ENCODE measurements around the gene PALM. TPM values are rescaled to one million over a fixed set of nuclear protein-coding genes. Genes with fewer than 3 reads are reported as not detected.
A peak's percentile ranks its signal among the peaks of the same experiment; 100 is the strongest.

The PALM gene
- total RNA-seq, 4 donors from 2014 or later, result 21.5 to 111 (median 53.0) TPM

DNA sequence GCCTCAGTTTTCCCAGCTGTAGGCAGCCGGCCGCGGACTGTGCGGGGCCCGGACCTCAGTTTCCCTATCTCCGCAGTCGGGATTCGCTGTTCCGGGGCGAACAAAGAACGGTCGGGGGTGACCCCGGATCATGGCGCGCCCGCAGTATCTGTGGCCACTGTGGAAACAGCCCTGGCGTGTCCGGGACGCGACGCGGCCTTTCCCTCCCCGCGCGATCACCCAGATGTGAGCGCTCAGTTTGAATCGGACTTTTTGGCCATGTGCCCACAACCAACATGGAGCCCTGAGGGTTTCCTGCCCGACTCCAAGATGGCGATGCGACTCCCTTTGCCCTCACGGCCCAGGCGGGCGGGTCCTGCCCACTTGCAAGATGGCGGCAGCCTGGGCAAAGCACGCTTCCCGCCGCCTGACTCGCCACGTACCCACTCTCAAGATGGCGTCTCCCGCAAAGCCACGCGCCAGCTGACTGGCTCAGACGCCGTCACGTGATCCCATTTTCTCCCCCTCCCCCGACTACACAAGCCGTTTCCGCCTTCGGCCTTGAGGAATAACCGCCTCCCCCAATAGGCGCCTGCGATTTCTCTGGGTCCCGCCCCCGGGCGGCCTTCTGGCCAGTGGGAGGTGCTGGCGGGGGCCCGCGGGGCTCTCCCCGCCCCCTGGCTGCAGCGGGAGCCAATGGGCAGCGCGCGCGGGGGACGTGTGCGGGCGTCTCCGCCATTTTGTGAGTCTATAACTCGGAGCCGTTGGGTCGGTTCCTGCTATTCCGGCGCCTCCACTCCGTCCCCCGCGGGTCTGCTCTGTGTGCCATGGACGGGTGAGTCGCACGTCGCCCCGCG lies 88.2 kb downstream of the PALM start, which contains the start of gene PTBP1:
Gene PTBP1 (plus strand): TSS at position 761 of the 836 bp plus-strand sequence. CDS start 46 bp downstream, at position 807.
- TF ChIP-seq EP300 (IDR thresholded peaks at IDR 0.05), result no peak
- TF ChIP-seq POLR2A (IDR thresholded peaks at IDR 0.05), result peak; percentile 71 to 82
- TF ChIP-seq, protein P1, sequence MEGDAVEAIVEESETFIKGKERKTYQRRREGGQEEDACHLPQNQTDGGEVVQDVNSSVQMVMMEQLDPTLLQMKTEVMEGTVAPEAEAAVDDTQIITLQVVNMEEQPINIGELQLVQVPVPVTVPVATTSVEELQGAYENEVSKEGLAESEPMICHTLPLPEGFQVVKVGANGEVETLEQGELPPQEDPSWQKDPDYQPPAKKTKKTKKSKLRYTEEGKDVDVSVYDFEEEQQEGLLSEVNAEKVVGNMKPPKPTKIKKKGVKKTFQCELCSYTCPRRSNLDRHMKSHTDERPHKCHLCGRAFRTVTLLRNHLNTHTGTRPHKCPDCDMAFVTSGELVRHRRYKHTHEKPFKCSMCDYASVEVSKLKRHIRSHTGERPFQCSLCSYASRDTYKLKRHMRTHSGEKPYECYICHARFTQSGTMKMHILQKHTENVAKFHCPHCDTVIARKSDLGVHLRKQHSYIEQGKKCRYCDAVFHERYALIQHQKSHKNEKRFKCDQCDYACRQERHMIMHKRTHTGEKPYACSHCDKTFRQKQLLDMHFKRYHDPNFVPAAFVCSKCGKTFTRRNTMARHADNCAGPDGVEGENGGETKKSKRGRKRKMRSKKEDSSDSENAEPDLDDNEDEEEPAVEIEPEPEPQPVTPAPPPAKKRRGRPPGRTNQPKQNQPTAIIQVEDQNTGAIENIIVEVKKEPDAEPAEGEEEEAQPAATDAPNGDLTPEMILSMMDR (IDR thresholded peaks at IDR 0.05), result peak in 2 of 4 experiments; percentile 30
- peak; percentile 80 for TF ChIP-seq POLR2AphosphoS5 (IDR thresholded peaks at IDR 0.05)
- peaks cover 5 to 59% (median 44%) of the 10 kb centered on the region in 3 donors for H3K4me1 ChIP-seq
- WGBS, 2 donors (ENCODE audit: low coverage in 1 of 2), result 0% methylated on average over 7 to 8 of the region's 83 CpGs
- no peaks in the 10 kb centered on the region for H3K27me3 ChIP-seq
- ATAC-seq, result peak; percentile 93
- H3K27ac ChIP-seq, result peak within 1 kb of the TSS; percentile 72 to 100 (median 99)
- no peaks in the 10 kb centered on the region for H3K9me3 ChIP-seq
- H3K4me3 ChIP-seq, result peak within 1 kb of the TSS; percentile 79 to 98
- peaks cover 0 to 15% of the 10 kb centered on the region in 2 donors for H3K36me3 ChIP-seq

Other genes with a start within 250 kb of the PALM start
- gene SHC2, start 247.9 kb upstream of the PALM start, total RNA-seq, result 10 to 100 TPM; 14.7 to 24.6 (median 20.4) TPM
- gene MADCAM1, start 212.4 kb upstream of the PALM start, total RNA-seq, result under 1 TPM in 3 of 4 donors, not detected in 1; 0.20 to 0.46 (median 0.40) TPM
- gene TPGS1, start 201.4 kb upstream of the PALM start, total RNA-seq, result 10 to 100 TPM; 50.3 to 83.9 (median 69.7) TPM
- 10 to 100 TPM; 43.2 to 86.9 (median 70.2) TPM for gene CDC34, start 177.2 kb upstream of the PALM start, total RNA-seq
- 1 to 10 TPM in 1 of 4 donors, under 1 TPM in 1, not detected in 2; 0.62 to 1.8 TPM for gene GZMM, start 164.9 kb upstream of the PALM start, total RNA-seq
- 100 to 1,000 TPM; 347 to 450 (median 384) TPM for gene BSG, start 136.3 kb upstream of the PALM start, total RNA-seq
- gene HCN2, start 119.1 kb upstream of the PALM start, total RNA-seq, result under 1 TPM; 0.12 to 0.27 (median 0.21) TPM
- gene POLRMT, start 75.4 kb upstream of the PALM start, total RNA-seq, result 10 to 100 TPM; 22.1 to 39.5 (median 28.1) TPM
- gene FGF22, start 69.1 kb upstream of the PALM start, total RNA-seq, result 1 to 10 TPM in 3 of 4 donors, under 1 TPM in 1; 0.67 to 4.7 (median 1.2) TPM
- 10 to 100 TPM; 47.7 to 57.9 (median 52.0) TPM for gene RNF126, start 45.7 kb upstream of the PALM start, total RNA-seq
- gene FSTL3, start 32.5 kb upstream of the PALM start, total RNA-seq, result 100 to 1,000 TPM; 105 to 200 (median 133) TPM
- gene PRSS57, start 13.5 kb upstream of the PALM start, total RNA-seq, result not detected
- gene MISP, start 42.2 kb downstream of the PALM start, total RNA-seq, result under 1 TPM in 1 of 4 donors, not detected in 3; 0.52 TPM
- gene PTBP1, start 88.5 kb downstream of the PALM start, total RNA-seq, result 10 to 100 TPM; 68.6 to 95.6 (median 79.3) TPM
- gene PLPPR3, start 113.0 kb downstream of the PALM start, total RNA-seq, result not detected
- gene AZU1, start 118.9 kb downstream of the PALM start, total RNA-seq, result under 1 TPM in 1 of 4 donors, not detected in 3; 0.40 TPM
- not detected for gene PRTN3, start 132.1 kb downstream of the PALM start, total RNA-seq
- gene ELANE, start 143.4 kb downstream of the PALM start, total RNA-seq, result 1 to 10 TPM in 3 of 4 donors, under 1 TPM in 1; 0.49 to 2.3 (median 1.7) TPM
- 1,000 to 10,000 TPM in 1 of 4 donors, 100 to 1,000 TPM in 3; 229 to 1,118 (median 654) TPM for gene CFD, start 150.7 kb downstream of the PALM start, total RNA-seq
- 10 to 100 TPM; 20.2 to 40.3 (median 28.1) TPM for gene MED16, start 184.3 kb downstream of the PALM start, total RNA-seq
- not detected for gene RNU6-9, start 184.5 kb downstream of the PALM start, total RNA-seq
- gene R3HDM4, start 204.3 kb downstream of the PALM start, total RNA-seq, result 10 to 100 TPM; 23.7 to 44.9 (median 32.9) TPM
- not detected for gene KISS1R, start 208.4 kb downstream of the PALM start, total RNA-seq
- gene ARID3A, start 217.1 kb downstream of the PALM start, total RNA-seq, result 1 to 10 TPM; 3.6 to 6.2 (median 4.9) TPM